Dendritic cell treated with granulocyte-macrophage colony-stimulating factor and Interleukin-4, amounts not matched to agents 40 ng/mL and 50 ng/mL, for 4 days (primary cell): Measurements from ENCODE around the gene PHKA1.
"Not testable (repeated sequence)": the region's sequence is repeated elsewhere in the genome, so short reads cannot be mapped to it uniquely, and the experiment has no call there.

Experiments used
- H3K27ac Mint-ChIP-seq: one replicate; pipeline ENCODE4 v1.8.0; 2022; ENCODE audit warnings: mild to moderate bottlenecking, mixed read lengths
- H3K27me3 Mint-ChIP-seq: one replicate; pipeline ENCODE4 v1.8.0; 2022; ENCODE audit warnings: mild to moderate bottlenecking, mixed read lengths
- H3K36me3 Mint-ChIP-seq: one replicate; pipeline ENCODE4 v1.8.0; 2022; ENCODE audit warnings: low read depth, mixed read lengths
- H3K4me1 Mint-ChIP-seq: one replicate; pipeline ENCODE4 v1.8.0; 2022; ENCODE audit warnings: low read depth, mixed read lengths
- H3K4me3 Mint-ChIP-seq: one replicate; pipeline ENCODE4 v1.8.0; 2022; ENCODE audit warnings: mild to moderate bottlenecking, moderate library complexity, mixed read lengths
- H3K9me3 Mint-ChIP-seq: one replicate; pipeline ENCODE4 v1.8.0; 2022; ENCODE audit warnings: mixed read lengths
- intact Hi-C: fragments of 100-400 bp; cut with micrococcal nuclease; formaldehyde crosslinking; loops from one replicate; pipeline ENCODE4 v1.15.0; 2022

Gene PHKA1

GRCh38 chrX:72641611-72642010, 72.5 kb downstream of the PHKA1 start:
- H3K36me3 Mint-ChIP-seq, result no peaks in the 10 kb centered on the region
- intact Hi-C loops, result no loop called here
- no peaks in the 10 kb centered on the region for H3K4me1 Mint-ChIP-seq
- H3K4me3 Mint-ChIP-seq, result no peak overlapping the region
- H3K27ac Mint-ChIP-seq, result no peak overlapping the region
- H3K27me3 Mint-ChIP-seq, result no peaks in the 10 kb centered on the region
- H3K9me3 Mint-ChIP-seq, result no peaks in the 10 kb centered on the region

- Mint-ChIP-seq H3K36me3 (no peaks in the 10 kb centered on the region), H3K4me1 (peaks cover 7% of the 10 kb centered on the region), H3K27me3 (no peaks in the 10 kb centered on the region), H3K9me3 (no peaks in the 10 kb centered on the region), H3K27ac (no peak overlapping the region), H3K4me3 (no peak overlapping the region)
- intact Hi-C loops, result no loop called here
Measured at GRCh38 chrX:72635930-72636329, 78.2 kb downstream of the PHKA1 start.

GRCh38 chrX:72634331-72634730, 79.8 kb downstream of the PHKA1 start:
- no peak overlapping the region for H3K4me3 Mint-ChIP-seq
- peaks cover 4% of the 10 kb centered on the region for H3K9me3 Mint-ChIP-seq
- H3K27ac Mint-ChIP-seq, result no peak overlapping the region

GRCh38 chrX:72630185-72630584, 83.9 kb downstream of the PHKA1 start:
- Mint-ChIP-seq H3K36me3 (no peaks in the 10 kb centered on the region), H3K4me1 (peaks cover 7% of the 10 kb centered on the region), H3K4me3 (no peak overlapping the region), H3K27me3 (no peaks in the 10 kb centered on the region), H3K9me3 (peaks cover 8% of the 10 kb centered on the region), H3K27ac (no peak overlapping the region)
- intact Hi-C loops, result no loop called here

More at GRCh38 chrX:72634331-72634730, 79.8 kb downstream of the PHKA1 start:
- no peaks in the 10 kb centered on the region for H3K36me3 Mint-ChIP-seq
- intact Hi-C loops, result no loop called here
- H3K4me1 Mint-ChIP-seq, result peaks cover 7% of the 10 kb centered on the region
- H3K27me3 Mint-ChIP-seq, result no peaks in the 10 kb centered on the region

GRCh38 chrX:72624194-72624593, 89.9 kb downstream of the PHKA1 start:
- H3K36me3 Mint-ChIP-seq, result no peaks in the 10 kb centered on the region
- no peak overlapping the region for H3K4me3 Mint-ChIP-seq
- no peaks in the 10 kb centered on the region for H3K27me3 Mint-ChIP-seq
- peaks cover 6% of the 10 kb centered on the region for H3K4me1 Mint-ChIP-seq
- no peak overlapping the region for H3K27ac Mint-ChIP-seq
- peaks cover 3% of the 10 kb centered on the region for H3K9me3 Mint-ChIP-seq
- intact Hi-C loops, result no loop called here

GRCh38 chrX:72621625-72622485, 92.3 kb downstream of the PHKA1 start:
- no peaks in the 10 kb centered on the region for H3K9me3 Mint-ChIP-seq
- no peak overlapping the region for H3K27ac Mint-ChIP-seq
- H3K4me3 Mint-ChIP-seq, result no peak overlapping the region
- H3K4me1 Mint-ChIP-seq, result peaks cover 6% of the 10 kb centered on the region
- H3K36me3 Mint-ChIP-seq, result no peaks in the 10 kb centered on the region
- intact Hi-C loops, result no loop called here
- no peaks in the 10 kb centered on the region for H3K27me3 Mint-ChIP-seq

- intact Hi-C loops, result no loop called here
- Mint-ChIP-seq H3K9me3 (no peaks in the 10 kb centered on the region), H3K36me3 (no peaks in the 10 kb centered on the region), H3K27ac (no peak overlapping the region), H3K27me3 (no peaks in the 10 kb centered on the region), H3K4me3 (no peak overlapping the region), H3K4me1 (peaks cover 6% of the 10 kb centered on the region)
Measured at GRCh38 chrX:72621163-72621562, 92.9 kb downstream of the PHKA1 start.

GRCh38 chrX:72620550-72621145, 93.5 kb downstream of the PHKA1 start:
- H3K4me1 Mint-ChIP-seq, result peaks cover 6% of the 10 kb centered on the region
- no peaks in the 10 kb centered on the region for H3K36me3 Mint-ChIP-seq
- H3K4me3 Mint-ChIP-seq, result no peak overlapping the region
- intact Hi-C loops, result no loop called here
- no peak overlapping the region for H3K27ac Mint-ChIP-seq
- H3K9me3 Mint-ChIP-seq, result no peaks in the 10 kb centered on the region
- no peaks in the 10 kb centered on the region for H3K27me3 Mint-ChIP-seq

- Mint-ChIP-seq H3K4me1 (no peaks in the 10 kb centered on the region), H3K36me3 (no peaks in the 10 kb centered on the region), H3K27ac (no peak overlapping the region), H3K27me3 (no peaks in the 10 kb centered on the region), H3K4me3 (no peak overlapping the region), H3K9me3 (no peaks in the 10 kb centered on the region)
- intact Hi-C loops, result no loop called here
Measured at GRCh38 chrX:72609313-72609712, 104.8 kb downstream of the PHKA1 start.

- no peak overlapping the region for H3K27ac Mint-ChIP-seq
- no peak overlapping the region for H3K4me3 Mint-ChIP-seq
- H3K9me3 Mint-ChIP-seq, result no peaks in the 10 kb centered on the region
- no peaks in the 10 kb centered on the region for H3K36me3 Mint-ChIP-seq
- intact Hi-C loops, result no loop called here
- no peaks in the 10 kb centered on the region for H3K4me1 Mint-ChIP-seq
- H3K27me3 Mint-ChIP-seq, result no peaks in the 10 kb centered on the region
Measured at GRCh38 chrX:72604705-72605104, 109.4 kb downstream of the PHKA1 start.

GRCh38 chrX:72604112-72604511, 110.0 kb downstream of the PHKA1 start:
- H3K27me3 Mint-ChIP-seq, result no peaks in the 10 kb centered on the region
- H3K27ac Mint-ChIP-seq, result no peak overlapping the region
- intact Hi-C loops, result no loop called here
- H3K36me3 Mint-ChIP-seq, result no peaks in the 10 kb centered on the region
- no peaks in the 10 kb centered on the region for H3K9me3 Mint-ChIP-seq
- no peak overlapping the region for H3K4me3 Mint-ChIP-seq
- no peaks in the 10 kb centered on the region for H3K4me1 Mint-ChIP-seq

GRCh38 chrX:72591038-72591437, 123.1 kb downstream of the PHKA1 start:
- H3K36me3 Mint-ChIP-seq, H3K27me3 Mint-ChIP-seq, H3K27ac Mint-ChIP-seq, H3K9me3 Mint-ChIP-seq, H3K4me1 Mint-ChIP-seq, intact Hi-C loops, H3K4me3 Mint-ChIP-seq: not testable (repeated sequence)

GRCh38 chrX:72584163-72584562, 129.9 kb downstream of the PHKA1 start:
- Mint-ChIP-seq H3K4me1 (peaks cover 7% of the 10 kb centered on the region), H3K36me3 (no peaks in the 10 kb centered on the region), H3K4me3 (no peak overlapping the region), H3K27me3 (no peaks in the 10 kb centered on the region), H3K9me3 (peaks cover 9% of the 10 kb centered on the region), H3K27ac (no peak overlapping the region)
- intact Hi-C loops, result no loop called here

- H3K36me3 Mint-ChIP-seq, result peaks cover 9% of the 10 kb centered on the region
- H3K4me1 Mint-ChIP-seq, result peaks cover 23% of the 10 kb centered on the region
- intact Hi-C loops, result no loop called here
- H3K9me3 Mint-ChIP-seq, result no peaks in the 10 kb centered on the region
- H3K27me3 Mint-ChIP-seq, result no peaks in the 10 kb centered on the region
- no peak overlapping the region for H3K27ac Mint-ChIP-seq
- H3K4me3 Mint-ChIP-seq, result no peak overlapping the region
Measured at GRCh38 chrX:72576141-72576894, 137.8 kb downstream of the PHKA1 start.
